Stimulated activated naive B cell treated with anti-CD40 and anti-IgM and Interleukin-4, amounts not matched to agents 10 μg/mL and 1 μg/mL and 100 μg/mL, for 72 hours (primary cell): ENCODE data around the gene SYNE2.
A peak's percentile ranks its signal among the peaks of the same experiment; 100 is the strongest.

Source experiments
- ATAC-seq, 2 donors: fragments of 150-1000 bp; cut with Tn5 transposase; replicated peaks; 2 replicates each; pipeline ENCODE4 v1.10.0; 2021; ENCODE audit warnings: moderate library complexity in 1 of 2
- DNase-seq: peaks from one replicate; pipeline ENCODE4 v3.0.0; 2021
- H3K27ac Mint-ChIP-seq: one replicate; pipeline ENCODE4 v1.8.0; 2022; ENCODE audit warnings: mild to moderate bottlenecking, mixed read lengths
- H3K27me3 Mint-ChIP-seq, 2 donors: one replicate each; pipeline ENCODE4 v1.8.0; 2022; ENCODE audit warnings: mixed read lengths in 2 of 2
- H3K36me3 Mint-ChIP-seq, 2 donors: one replicate each; pipeline ENCODE4 v1.8.0; 2022; ENCODE audit warnings: mixed read lengths in 2 of 2, mild to moderate bottlenecking in 1 of 2
- H3K4me1 Mint-ChIP-seq, 2 donors: one replicate each; pipeline ENCODE4 v1.8.0; 2022; ENCODE audit warnings: mixed read lengths in 2 of 2, mild to moderate bottlenecking in 1 of 2
- H3K4me3 Mint-ChIP-seq, 2 donors: one replicate each; pipeline ENCODE4 v1.8.0; 2022; ENCODE audit warnings: mild to moderate bottlenecking in 2 of 2, mixed read lengths in 2 of 2, moderate library complexity in 1 of 2
- H3K9me3 Mint-ChIP-seq, 2 donors: one replicate each; pipeline ENCODE4 v1.8.0; 2022; ENCODE audit warnings: mixed read lengths in 2 of 2, mild to moderate bottlenecking in 1 of 2

SYNE2 gene

DNA sequence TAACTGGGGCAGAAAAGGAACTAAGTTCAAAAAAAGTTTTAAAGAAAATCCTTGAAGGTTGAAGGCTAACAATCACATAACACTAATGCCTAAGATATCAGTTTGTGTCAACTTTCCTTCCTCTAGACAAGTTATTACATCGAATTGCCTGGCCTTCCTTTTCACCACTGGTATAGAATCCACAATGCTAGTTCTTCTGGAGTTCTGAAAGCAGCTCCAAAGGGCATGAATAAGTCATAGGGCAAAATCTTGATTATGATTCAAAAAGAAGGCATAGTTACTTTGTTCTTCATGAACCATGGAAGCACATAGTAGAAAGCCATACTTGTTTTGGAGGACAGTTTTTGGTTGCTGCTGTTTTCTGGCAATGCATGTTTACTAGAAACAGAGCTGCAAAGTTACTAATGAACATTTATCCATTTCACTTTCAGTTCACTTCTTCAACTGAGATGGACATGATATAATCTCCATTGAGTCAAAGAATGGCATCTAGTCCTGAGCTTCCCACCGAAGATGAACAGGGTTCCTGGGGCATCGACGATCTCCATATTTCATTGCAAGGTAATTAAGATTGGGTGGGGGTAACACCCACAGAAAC lies 56.0 kb downstream of the SYNE2 start:
- H3K36me3 Mint-ChIP-seq = no peaks in the 10 kb centered on the region
- H3K9me3 Mint-ChIP-seq = no peaks in the 10 kb centered on the region
- H3K27me3 Mint-ChIP-seq = no peaks in the 10 kb centered on the region
- no peak overlapping the region for H3K27ac Mint-ChIP-seq
- H3K4me1 Mint-ChIP-seq = peaks cover 5 to 11% of the 10 kb centered on the region in 2 donors
- ATAC-seq (no peak), DNase-seq (no peak)
- H3K4me3 Mint-ChIP-seq = peak overlapping the region in 1 of 2 donors; percentile 17

- no peak overlapping the region for H3K4me3 Mint-ChIP-seq
- H3K27ac Mint-ChIP-seq = no peak overlapping the region
- no peaks in the 10 kb centered on the region for H3K9me3 Mint-ChIP-seq
- ATAC-seq (no peak), DNase-seq (no peak)
- H3K4me1 Mint-ChIP-seq = peaks cover 5 to 11% of the 10 kb centered on the region in 2 donors
- no peaks in the 10 kb centered on the region for H3K27me3 Mint-ChIP-seq
- no peaks in the 10 kb centered on the region for H3K36me3 Mint-ChIP-seq
These were observed 57.2 kb downstream of the SYNE2 start for GRCh38 chr14:63909984-63910383.

DNA sequence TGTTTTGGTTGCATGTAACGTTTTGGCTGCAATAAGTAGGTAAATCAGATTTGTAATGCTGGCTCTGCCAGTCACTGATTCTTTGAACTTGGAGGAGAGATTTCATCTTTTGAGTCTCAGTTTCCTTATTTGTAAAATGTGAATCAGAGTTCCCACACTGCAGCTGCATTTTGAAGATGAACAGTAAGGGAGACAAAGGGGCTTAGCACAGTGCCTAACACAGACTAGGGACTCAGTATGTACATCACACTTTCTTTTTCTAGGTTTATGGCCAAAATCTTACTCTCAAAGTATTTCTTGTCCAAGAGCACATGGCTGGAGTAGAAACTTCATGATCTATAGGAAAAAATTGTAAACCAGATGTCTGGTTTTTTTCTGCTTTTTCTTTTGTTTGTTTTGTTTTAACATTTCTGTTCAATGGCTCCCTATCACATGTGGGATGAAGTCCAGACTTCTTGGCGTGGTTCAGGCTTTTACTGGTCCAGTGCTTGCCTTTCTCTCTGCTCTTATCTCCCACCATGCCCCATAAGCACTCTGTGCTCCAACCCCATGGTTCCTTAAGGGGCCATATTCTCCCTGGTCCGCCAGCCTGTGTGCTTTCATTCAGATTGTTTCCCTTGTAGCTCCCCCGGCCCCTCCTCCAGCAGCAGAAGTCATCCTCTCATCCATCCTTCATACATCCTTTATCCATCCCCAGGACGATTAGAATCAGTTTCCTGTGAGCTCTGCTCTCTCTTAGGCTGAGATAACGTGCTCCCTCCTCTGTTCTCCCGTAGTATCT lies 58.0 kb downstream of the SYNE2 start:
- Mint-ChIP-seq H3K27me3 (no peaks in the 10 kb centered on the region), H3K27ac (no peak overlapping the region)
- no peak for DNase-seq

GRCh38 chr14:63911404-63911803 lies 58.6 kb downstream of the SYNE2 start:
- no peaks in the 10 kb centered on the region for H3K36me3 Mint-ChIP-seq
- H3K27me3 Mint-ChIP-seq = no peaks in the 10 kb centered on the region
- DNase-seq (no peak), ATAC-seq (no peak)
- no peak overlapping the region for H3K27ac Mint-ChIP-seq
- no peak overlapping the region for H3K4me3 Mint-ChIP-seq
- peaks cover 5 to 11% of the 10 kb centered on the region in 2 donors for H3K4me1 Mint-ChIP-seq
- no peaks in the 10 kb centered on the region for H3K9me3 Mint-ChIP-seq

More for the DNA sequence above, 58.0 kb downstream of the SYNE2 start:
- Mint-ChIP-seq H3K4me3 (no peak overlapping the region), H3K36me3 (no peaks in the 10 kb centered on the region), H3K4me1 (peaks cover 5 to 11% of the 10 kb centered on the region in 2 donors), H3K9me3 (no peaks in the 10 kb centered on the region)
- no peak for ATAC-seq

DNA sequence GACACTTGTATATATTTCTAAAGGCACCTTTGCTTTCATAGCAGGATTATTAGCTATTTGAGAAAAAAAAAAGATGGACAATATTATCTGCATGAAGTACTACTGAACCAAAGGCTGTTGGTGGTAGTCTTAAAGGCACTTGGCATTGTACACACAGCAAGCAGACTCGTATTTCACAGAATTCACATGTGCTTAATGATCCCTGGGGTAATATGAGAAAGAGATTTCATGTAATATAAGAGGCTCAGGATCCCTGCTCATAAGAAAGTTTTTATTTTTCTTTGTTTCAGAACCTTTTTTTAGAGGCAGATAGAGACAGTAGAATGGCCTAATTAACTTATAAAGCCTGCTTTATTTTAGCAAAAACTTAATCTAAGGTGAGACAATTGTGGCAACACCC lies 59.5 kb downstream of the SYNE2 start:
- H3K9me3 Mint-ChIP-seq = no peaks in the 10 kb centered on the region
- no peaks in the 10 kb centered on the region for H3K27me3 Mint-ChIP-seq
- ATAC-seq (no peak), DNase-seq (no peak)
- H3K36me3 Mint-ChIP-seq = no peaks in the 10 kb centered on the region
- peaks cover 5 to 11% of the 10 kb centered on the region in 2 donors for H3K4me1 Mint-ChIP-seq
- no peak overlapping the region for H3K27ac Mint-ChIP-seq
- no peak overlapping the region for H3K4me3 Mint-ChIP-seq

DNA sequence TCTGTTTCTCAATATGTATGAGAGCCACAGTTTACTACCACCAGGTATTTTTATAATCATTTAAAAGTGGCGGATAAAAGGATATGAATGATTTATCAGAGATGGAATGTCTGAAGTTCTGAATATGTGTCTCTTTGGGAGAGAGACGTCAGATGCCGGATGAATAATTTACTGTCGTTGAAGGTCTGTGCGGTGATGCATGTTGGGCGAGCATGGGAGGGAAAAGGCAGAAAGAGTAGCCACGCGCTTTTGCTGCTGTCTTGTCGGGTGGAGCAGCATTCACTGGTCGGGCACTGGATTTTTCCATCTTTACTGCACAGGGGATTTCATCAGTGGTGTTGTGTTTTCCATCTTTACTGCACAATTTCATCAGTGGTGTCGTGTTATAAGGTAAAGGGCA lies 65.6 kb downstream of the SYNE2 start:
- no peak overlapping the region for H3K27ac Mint-ChIP-seq
- no peaks in the 10 kb centered on the region for H3K27me3 Mint-ChIP-seq
- H3K4me1 Mint-ChIP-seq = no peaks in the 10 kb centered on the region
- DNase-seq (no peak), ATAC-seq (no peak)
- H3K9me3 Mint-ChIP-seq = no peaks in the 10 kb centered on the region
- H3K36me3 Mint-ChIP-seq = no peaks in the 10 kb centered on the region
- no peak overlapping the region for H3K4me3 Mint-ChIP-seq

- ATAC-seq = no peak
- H3K27ac Mint-ChIP-seq = no peak overlapping the region
- no peaks in the 10 kb centered on the region for H3K4me1 Mint-ChIP-seq
- H3K9me3 Mint-ChIP-seq = peaks cover 1 to 10% of the 10 kb centered on the region in 2 donors
- no peak overlapping the region for H3K4me3 Mint-ChIP-seq
- H3K27me3 Mint-ChIP-seq = no peaks in the 10 kb centered on the region
- peaks cover 6 to 15% of the 10 kb centered on the region in 2 donors for H3K36me3 Mint-ChIP-seq
- DNase-seq = no peak
These were observed 70.1 kb downstream of the SYNE2 start for GRCh38 chr14:63922696-63923421.

GRCh38 chr14:63923422-63923752 lies 70.6 kb downstream of the SYNE2 start:
- ATAC-seq (no peak), DNase-seq (no peak)
- Mint-ChIP-seq H3K4me1 (no peaks in the 10 kb centered on the region), H3K27ac (no peak overlapping the region), H3K4me3 (no peak overlapping the region), H3K27me3 (no peaks in the 10 kb centered on the region), H3K36me3 (peaks cover 6 to 20% of the 10 kb centered on the region in 2 donors), H3K9me3 (peaks cover 1 to 10% of the 10 kb centered on the region in 2 donors)

DNA sequence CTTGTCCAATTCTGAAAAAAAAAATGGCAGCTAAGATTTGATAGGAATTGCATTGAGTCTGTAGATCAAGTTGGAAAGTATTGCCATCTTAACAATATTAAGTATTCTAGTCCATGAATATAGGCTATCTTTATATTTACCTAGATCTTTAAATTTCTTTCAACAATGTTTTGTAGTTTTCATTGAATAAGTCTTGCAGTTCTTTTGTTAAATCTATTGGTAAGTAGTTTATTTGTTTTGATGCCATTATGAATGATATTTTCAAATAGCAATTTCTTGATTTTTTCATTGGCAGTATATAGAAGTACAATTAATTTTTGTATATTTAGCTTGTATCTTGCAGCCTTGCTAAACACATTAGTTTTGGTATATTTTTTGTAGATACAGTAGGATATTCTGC lies 71.6 kb downstream of the SYNE2 start:
- Mint-ChIP-seq H3K27me3 (no peaks in the 10 kb centered on the region), H3K27ac (no peak overlapping the region), H3K36me3 (peaks cover 6 to 20% of the 10 kb centered on the region in 2 donors), H3K4me3 (no peak overlapping the region), H3K9me3 (peaks cover 1 to 10% of the 10 kb centered on the region in 2 donors), H3K4me1 (no peaks in the 10 kb centered on the region)
- no peak for ATAC-seq
- DNase-seq = no peak

DNA sequence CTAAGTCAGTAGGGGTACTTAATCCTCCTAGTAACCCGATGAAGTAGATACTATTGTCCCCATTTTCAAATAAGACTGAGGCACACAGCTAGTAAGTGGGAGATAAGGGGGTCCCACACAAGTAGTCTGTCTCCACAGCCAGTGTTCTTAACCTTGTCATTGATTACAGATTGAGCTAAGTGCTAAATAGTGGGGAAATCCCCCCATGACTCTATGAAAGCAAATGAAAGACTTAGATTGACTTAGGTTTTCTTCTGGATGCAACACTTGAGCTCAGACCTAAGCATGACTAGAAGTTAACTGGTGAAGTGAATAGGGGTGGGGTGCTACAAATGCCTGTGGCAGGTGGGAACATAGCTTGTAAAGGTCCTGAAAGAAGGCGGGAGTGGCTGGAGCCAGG lies 73.8 kb downstream of the SYNE2 start:
- H3K27ac Mint-ChIP-seq = no peak overlapping the region
- no peaks in the 10 kb centered on the region for H3K27me3 Mint-ChIP-seq
- ATAC-seq (no peak), DNase-seq (no peak)
- peaks cover 1 to 10% of the 10 kb centered on the region in 2 donors for H3K9me3 Mint-ChIP-seq
- H3K4me3 Mint-ChIP-seq = no peak overlapping the region
- H3K4me1 Mint-ChIP-seq = no peaks in the 10 kb centered on the region
- peaks cover 6 to 23% of the 10 kb centered on the region in 2 donors for H3K36me3 Mint-ChIP-seq

- H3K4me1 Mint-ChIP-seq = peaks cover 3 to 5% of the 10 kb centered on the region in 2 donors
- H3K4me3 Mint-ChIP-seq = no peak overlapping the region
- ATAC-seq (no peak), DNase-seq (no peak)
- H3K36me3 Mint-ChIP-seq = peaks cover 6 to 23% of the 10 kb centered on the region in 2 donors
- H3K9me3 Mint-ChIP-seq = peaks cover 1 to 10% of the 10 kb centered on the region in 2 donors
- no peak overlapping the region for H3K27ac Mint-ChIP-seq
- H3K27me3 Mint-ChIP-seq = no peaks in the 10 kb centered on the region
These were observed 76.0 kb downstream of the SYNE2 start for GRCh38 chr14:63928744-63929174.

- Mint-ChIP-seq H3K27ac (no peak overlapping the region), H3K4me3 (no peak overlapping the region), H3K4me1 (peaks cover 3 to 5% of the 10 kb centered on the region in 2 donors), H3K9me3 (no peaks in the 10 kb centered on the region), H3K27me3 (no peaks in the 10 kb centered on the region), H3K36me3 (peaks cover 0 to 6% of the 10 kb centered on the region in 2 donors)
- DNase-seq (no peak), ATAC-seq (no peak)
These were observed 80.3 kb downstream of the SYNE2 start for GRCh38 chr14:63933110-63933509.

GRCh38 chr14:63933711-63934110 lies 80.9 kb downstream of the SYNE2 start:
- H3K4me3 Mint-ChIP-seq = no peak overlapping the region
- DNase-seq (no peak), ATAC-seq (no peak)
- H3K36me3 Mint-ChIP-seq = peaks cover 0 to 4% of the 10 kb centered on the region in 2 donors
- H3K4me1 Mint-ChIP-seq = peaks cover 3 to 5% of the 10 kb centered on the region in 2 donors
- no peaks in the 10 kb centered on the region for H3K27me3 Mint-ChIP-seq
- H3K27ac Mint-ChIP-seq = no peak overlapping the region
- H3K9me3 Mint-ChIP-seq = no peaks in the 10 kb centered on the region

DNA sequence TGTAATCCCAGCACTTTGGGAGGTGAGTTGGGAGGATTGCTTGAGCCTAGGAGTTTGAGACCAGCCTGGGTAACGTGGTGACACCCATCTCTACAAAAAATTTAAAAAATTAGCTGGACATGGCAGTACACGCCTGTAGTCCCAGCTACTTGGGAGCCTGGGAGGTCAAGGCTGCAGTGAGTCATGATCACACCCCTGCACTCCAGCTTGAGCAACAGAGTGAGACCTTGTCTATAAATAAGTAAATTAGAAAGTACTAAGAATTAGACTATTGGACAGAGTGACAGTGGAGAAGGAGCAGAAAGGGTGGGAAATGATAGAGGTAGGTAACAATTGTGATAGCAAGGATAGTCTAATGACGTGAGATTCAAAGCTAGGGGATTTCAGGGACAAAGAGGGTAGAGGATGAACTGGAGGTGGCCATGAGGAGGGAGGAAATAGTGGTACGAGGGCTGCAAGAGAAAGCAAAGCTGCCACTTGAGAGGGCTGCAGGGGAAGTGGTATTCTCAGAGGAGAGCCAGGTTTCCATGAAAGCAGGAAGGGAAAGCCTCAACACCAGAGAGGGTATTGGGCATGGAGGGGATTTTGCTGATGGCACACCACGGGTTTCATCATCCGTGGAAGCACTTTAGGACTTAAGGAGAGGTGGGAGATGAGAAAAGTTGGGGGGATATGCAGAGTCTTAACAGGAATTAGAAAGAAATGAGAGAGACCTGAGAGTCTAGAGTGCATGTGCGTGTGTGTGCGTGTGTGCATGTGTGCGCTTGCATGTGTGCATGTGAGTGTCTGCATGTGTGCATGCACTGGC lies 85.6 kb downstream of the SYNE2 start:
- H3K27me3 Mint-ChIP-seq = no peaks in the 10 kb centered on the region
- no peak overlapping the region for H3K4me3 Mint-ChIP-seq
- DNase-seq (no peak), ATAC-seq (peak; percentile 70 to 80)
- H3K4me1 Mint-ChIP-seq = peaks cover 0 to 1% of the 10 kb centered on the region in 2 donors
- no peaks in the 10 kb centered on the region for H3K9me3 Mint-ChIP-seq
- no peaks in the 10 kb centered on the region for H3K36me3 Mint-ChIP-seq
- no peak overlapping the region for H3K27ac Mint-ChIP-seq
